Stimulated activated CD4-positive, alpha-beta T cell treated with anti-CD3 and anti-CD28 coated beads, Interleukin-2, amount 100 ng/mL, for 48 hours (primary cell): ENCODE results near the gene MCL1.
"Not testable (repeated sequence)": the region's sequence is repeated elsewhere in the genome, so short reads cannot be mapped to it uniquely, and the experiment has no call there.

Experiments
- DNase-seq, 2 donors: peaks; one replicate each; pipeline ENCODE4 v3.0.0-alpha.2; 2020

The MCL1 gene

DNA sequence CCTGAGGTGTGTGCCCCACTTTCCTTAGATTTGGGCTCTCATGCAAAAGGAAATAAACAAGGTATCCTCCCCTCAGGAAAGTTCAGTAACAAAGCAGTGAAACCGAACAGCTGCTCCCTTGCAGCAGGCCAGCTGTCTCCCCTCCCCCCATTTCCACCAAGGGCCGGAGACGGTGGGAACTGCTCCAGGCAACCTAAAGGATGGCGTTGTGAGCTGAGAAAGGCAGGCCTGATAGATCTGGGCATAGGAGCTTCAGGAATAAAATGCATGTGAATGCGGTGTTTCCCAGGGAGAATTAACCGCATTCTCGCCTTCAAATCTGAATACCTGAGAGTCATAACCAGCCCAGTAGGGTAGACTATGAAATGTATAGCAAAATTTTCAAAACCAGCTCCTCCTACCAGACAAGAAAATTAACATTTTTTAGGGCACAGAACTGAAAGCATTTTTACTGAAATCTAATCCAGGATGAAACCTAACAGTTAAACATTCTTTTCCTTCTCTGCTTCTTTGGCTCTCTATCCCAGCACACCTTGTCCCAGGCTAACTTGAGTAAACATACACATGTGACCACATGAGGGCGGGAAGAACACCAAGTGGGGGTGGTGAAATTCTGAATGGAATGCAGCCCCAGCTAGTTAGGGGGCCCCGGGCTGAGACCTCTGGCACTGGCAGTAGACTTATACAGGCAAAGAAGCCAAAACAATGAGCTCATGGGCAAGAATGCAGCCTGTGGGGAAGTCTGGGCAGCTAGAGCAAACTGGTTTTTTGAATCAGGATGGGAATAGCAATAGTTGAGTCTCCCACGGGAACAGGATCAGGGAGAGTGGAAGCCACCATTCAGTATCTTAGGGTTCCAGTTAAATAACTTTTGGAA is 11.5 kb downstream of the MCL1 start:
- peak; percentile 41 to 54 for DNase-seq

DNA sequence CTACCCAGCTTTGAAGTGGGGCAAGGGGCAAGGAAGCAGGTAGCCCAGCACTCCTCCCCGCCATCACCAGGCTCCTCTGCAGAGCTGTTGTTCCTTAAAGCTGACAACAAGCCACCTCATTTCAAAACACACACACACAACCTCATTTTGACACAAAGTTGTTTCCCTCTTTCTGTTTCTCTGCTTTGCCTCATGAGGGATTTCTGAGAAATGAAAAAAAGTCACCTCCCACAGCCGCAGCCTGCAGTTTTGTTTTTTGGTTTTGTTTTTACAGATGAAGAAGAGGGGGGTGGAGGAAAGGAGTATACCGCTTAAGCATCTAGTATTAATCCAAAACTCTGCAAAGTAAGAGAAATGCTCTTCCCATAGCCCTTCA is 12.1 kb downstream of the MCL1 start:
- peak in 1 of 2 donors; percentile 40 for DNase-seq

GRCh38 chr1:150566589-150567340 is 12.6 kb downstream of the MCL1 start:
- DNase-seq, result no peak

DNA sequence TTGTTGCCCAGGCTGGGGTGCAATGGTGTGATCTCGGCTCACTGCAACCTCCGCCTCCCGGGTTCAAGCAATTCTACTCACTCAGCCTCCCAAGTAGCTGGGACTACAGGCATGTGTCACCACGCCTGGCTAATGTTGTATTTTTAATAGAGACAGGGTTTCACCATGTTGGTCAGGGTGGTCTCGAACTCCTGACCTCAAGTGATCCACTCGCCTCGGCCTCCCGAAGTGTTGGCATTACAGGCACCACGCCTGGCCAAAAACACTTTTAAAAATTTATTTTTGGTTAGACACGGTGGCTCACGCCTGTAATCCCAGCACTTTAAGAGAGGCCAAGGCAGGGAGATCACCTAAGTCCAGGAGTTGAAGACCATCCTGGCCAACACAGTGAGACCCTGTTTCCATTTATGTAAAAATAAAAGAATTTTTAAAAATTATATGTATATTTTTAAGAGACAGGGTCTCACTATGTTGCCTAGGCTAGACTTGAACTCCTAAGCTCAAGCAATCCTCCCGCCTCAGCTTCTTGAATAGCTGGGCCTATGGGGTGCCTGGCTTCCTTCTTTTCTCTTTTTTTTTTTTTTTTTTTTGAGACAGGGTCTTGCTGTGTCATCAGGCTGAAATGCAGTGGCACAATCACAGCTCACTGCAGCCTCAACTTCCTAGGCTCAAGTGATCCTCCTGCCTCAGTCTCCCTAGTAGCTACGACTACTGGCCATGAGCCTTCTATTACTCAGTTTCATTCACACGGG is 14.0 kb downstream of the MCL1 start:
- not testable (repeated sequence) for DNase-seq

GRCh38 chr1:150564051-150564991 is 15.1 kb downstream of the MCL1 start:
- DNase-seq, result no peak

- no peak for DNase-seq
Observed at GRCh38 chr1:150563340-150564038, 15.9 kb downstream of the MCL1 start.

DNA sequence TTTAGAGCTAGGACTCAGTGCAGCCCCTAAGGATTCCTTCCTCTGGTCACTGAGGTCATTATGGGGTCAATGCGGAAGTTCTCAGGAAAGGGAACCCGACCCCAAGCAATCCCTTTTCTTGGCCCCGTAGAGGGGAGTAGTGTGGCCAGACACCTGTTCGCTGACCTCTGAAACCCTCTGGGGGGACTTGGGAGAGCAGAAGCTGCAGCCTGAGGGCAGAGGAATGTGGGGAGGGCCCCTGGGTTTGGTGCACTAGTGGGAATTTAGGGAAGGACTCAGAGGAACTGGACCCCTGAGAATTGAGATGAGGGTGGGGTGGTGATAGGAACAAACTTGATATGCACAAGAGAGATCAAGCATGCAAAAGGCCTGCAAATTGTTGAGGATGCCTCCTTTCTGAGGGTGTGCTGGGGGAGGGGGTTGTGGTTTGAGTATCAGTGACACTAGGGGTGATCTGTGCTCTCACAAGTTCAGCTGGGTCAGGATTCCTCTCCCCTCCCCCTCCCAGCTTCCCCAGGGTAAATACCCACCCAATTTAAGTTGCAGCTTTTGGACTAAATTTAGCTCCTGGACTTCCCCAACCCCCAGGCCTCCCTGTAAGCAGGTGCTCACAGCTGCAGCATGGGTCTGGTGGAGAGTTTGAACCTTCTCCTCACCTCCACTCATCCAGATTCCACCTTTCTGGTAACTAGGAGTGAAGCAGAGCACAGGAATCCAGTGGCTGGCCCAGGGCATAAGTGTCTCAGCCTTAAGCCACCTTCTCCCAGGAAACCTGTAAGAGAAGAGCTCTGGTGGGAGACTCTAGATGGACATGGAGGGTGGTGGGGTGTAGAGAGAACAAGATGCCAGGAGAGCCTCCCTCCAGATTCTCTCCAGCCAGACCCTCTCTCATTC is 16.7 kb downstream of the MCL1 start:
- DNase-seq, result peak; percentile 54 to 64

DNA sequence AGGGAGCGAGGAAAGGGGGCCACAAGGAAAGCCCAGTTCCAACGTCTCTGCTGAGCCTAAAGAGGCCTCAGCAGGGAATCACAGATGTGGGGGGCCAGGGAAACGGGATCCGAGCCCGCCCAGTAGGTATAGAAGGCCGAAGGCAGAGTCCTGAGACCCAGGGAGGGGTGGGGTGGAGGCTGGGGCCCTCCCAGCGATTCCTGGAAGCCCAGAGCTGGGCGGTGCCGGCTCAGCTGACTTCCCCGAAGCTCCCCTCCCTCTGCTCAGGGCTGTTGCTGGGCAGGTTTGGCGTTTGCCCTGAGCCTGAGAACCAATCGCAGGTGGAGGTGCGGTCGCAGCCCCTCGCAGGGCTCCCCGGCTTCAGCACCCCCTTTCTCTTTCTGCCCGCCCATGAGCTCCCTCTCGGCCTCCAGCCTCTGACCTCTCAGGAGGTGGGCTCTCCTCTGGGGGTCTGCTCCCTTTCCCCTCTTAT is 17.4 kb downstream of the MCL1 start:
- peak; percentile 82 for DNase-seq

GRCh38 chr1:150561254-150561973 is 18.0 kb downstream of the MCL1 start:
- DNase-seq, result peak; percentile 60 to 63

DNA sequence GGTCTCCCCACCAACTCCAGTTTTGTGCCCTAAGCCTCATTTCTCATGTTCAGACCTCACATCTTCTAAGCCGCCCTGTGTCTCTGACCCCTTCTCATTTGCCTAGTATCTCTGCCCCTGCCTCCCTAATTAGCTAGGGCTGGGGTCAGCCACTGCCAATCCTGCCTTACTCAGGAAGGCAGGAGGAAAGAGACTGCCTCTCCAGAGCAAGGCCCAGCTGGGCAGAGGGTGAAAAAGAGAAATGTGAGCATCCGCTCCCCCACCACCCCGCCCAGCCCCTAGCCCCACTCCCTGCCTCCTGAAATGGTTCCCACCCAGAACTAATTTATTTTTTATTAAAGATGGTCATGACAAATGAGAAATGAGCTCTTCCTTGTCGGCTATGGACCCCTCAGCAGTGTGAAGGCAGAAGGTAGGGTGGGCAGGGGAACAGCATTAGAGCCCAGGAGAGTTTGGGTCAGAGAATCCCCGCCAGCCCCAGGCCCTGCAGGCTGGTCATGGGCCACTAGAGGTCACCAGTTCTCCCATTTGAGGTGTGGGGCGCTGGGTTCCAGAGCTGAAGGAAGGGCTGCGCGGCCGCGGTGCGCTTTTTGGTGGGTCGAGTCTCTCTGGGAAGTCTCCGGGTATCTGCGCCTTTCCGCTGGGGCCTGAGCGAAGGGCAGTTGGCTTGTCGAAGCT is 18.7 kb downstream of the MCL1 start:
- DNase-seq, result peak; percentile 85 to 86

DNA sequence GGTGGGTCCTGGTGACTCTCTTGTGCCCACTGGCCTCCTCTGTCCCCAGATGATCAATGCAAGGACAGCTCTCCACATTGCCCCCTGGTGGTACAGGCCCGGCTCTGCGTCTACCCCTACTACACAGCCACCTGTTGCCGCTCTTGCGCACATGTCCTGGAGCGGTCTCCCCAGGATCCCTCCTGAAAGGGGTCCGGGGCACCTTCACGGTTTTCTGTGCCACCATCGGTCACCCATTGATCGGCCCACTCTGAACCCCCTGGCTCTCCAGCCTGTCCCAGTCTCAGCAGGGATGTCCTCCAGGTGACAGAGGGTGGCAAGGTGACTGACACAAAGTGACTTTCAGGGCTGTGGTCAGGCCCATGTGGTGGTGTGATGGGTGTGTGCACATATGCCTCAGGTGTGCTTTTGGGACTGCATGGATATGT is 19.4 kb downstream of the MCL1 start:
- DNase-seq, result peak; percentile 81 to 85

GRCh38 chr1:150559656-150560010 is 19.8 kb downstream of the MCL1 start:
- DNase-seq, result no peak

- no peak for DNase-seq
Observed at GRCh38 chr1:150558761-150559655, 20.4 kb downstream of the MCL1 start.

DNA sequence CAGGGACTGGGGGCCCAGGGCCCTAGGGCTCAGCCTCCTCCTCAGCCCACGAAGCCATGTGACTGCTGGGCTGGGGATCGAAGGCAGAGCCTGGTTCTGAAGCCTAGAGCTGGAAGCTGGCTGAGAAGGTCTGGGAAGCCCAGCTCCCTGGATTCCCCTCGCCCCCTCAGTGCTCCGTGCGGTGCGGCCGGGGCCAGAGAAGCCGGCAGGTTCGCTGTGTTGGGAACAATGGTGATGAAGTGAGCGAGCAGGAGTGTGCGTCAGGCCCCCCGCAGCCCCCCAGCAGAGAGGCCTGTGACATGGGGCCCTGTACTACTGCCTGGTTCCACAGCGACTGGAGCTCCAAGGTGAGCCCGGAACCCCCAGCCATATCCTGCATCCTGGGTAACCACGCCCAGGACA is 21.1 kb downstream of the MCL1 start:
- DNase-seq, result no peak

GRCh38 chr1:150557813-150558212 is 21.6 kb downstream of the MCL1 start:
- no peak for DNase-seq

GRCh38 chr1:150557065-150557600 is 22.3 kb downstream of the MCL1 start:
- no peak for DNase-seq

GRCh38 chr1:150555971-150556865 is 23.2 kb downstream of the MCL1 start:
- DNase-seq, result no peak
